Natural killer cell (primary cell): ENCODE data around the gene SLC6A19. TPM values are rescaled to one million over a fixed set of nuclear protein-coding genes. Genes with fewer than 3 reads are reported as not detected.

ENCODE experiments used
- ATAC-seq, 3 donors: fragments of 150-1000 bp in 2 of 3; fragments of 200-7000 bp in 1 of 3; cut with Tn5 transposase; 1 replicate in 1 of 3; 2 replicates in 2 of 3; pipeline ENCODE4 v1.10.0; 2021; ENCODE audit warnings: mild to moderate bottlenecking in 2 of 3, moderate library complexity in 2 of 3
- DNase-seq, 2 donors: peaks; one replicate each; pipeline versions ENCODE4 v3.0.0 to v3.0.0-alpha.2; 2013 to 2021; ENCODE audit warnings: mixed read lengths in 1 of 2
- H3K27ac ChIP-seq: one replicate; pipeline ENCODE4 v1.5.1; 2013; ENCODE audit warnings: mild to moderate bottlenecking, low read length
- H3K27me3 ChIP-seq: one replicate; pipeline ENCODE4 v1.6.1; 2013; ENCODE audit warnings: low read length; ENCODE audit not compliant: control insufficient read depth, insufficient read depth
- H3K36me3 ChIP-seq: one replicate; pipeline ENCODE4 v1.6.1; 2013; ENCODE audit warnings: low read length; ENCODE audit not compliant: control insufficient read depth, insufficient read depth
- H3K4me1 ChIP-seq: one replicate; pipeline ENCODE4 v1.6.1; 2013; ENCODE audit warnings: low read length; ENCODE audit not compliant: control insufficient read depth, insufficient read depth
- H3K4me3 ChIP-seq: one replicate; pipeline ENCODE4 v1.5.1; 2013; ENCODE audit warnings: low read length
- H3K9me3 ChIP-seq: one replicate; pipeline ENCODE4 v1.6.1; 2013; ENCODE audit warnings: low read length; ENCODE audit not compliant: control insufficient read depth, insufficient read depth
- H3K27ac Mint-ChIP-seq, 2 donors: one replicate each; pipeline ENCODE4 v1.8.0; 2022; ENCODE audit warnings: mild to moderate bottlenecking in 2 of 2, mixed read lengths in 2 of 2, moderate library complexity in 1 of 2
- H3K27me3 Mint-ChIP-seq, 2 donors: one replicate each; pipeline ENCODE4 v1.8.0; 2022; ENCODE audit warnings: low read depth in 2 of 2, mixed read lengths in 2 of 2
- H3K36me3 Mint-ChIP-seq: one replicate; pipeline ENCODE4 v1.8.0; 2022; ENCODE audit warnings: mixed read lengths
- H3K4me1 Mint-ChIP-seq, 2 donors: one replicate each; pipeline ENCODE4 v1.8.0; 2022; ENCODE audit warnings: mixed read lengths in 2 of 2
- H3K4me3 Mint-ChIP-seq: one replicate; pipeline ENCODE4 v1.8.0; 2022; ENCODE audit warnings: mild to moderate bottlenecking, moderate library complexity, mixed read lengths
- H3K9me3 Mint-ChIP-seq, 2 donors: one replicate each; pipeline ENCODE4 v1.8.0; 2022; ENCODE audit warnings: mixed read lengths in 2 of 2
- CTCF ChIP-seq: fragments of 200-600 bp; IDR thresholded peaks from one replicate; pipeline ENCODE4 v1.8.0; 2022; ENCODE audit warnings: antibody characterized with exemption
- WGBS: methylation state at CpG from one replicate; pipeline ENCODE4 v1.1.7; 2013; ENCODE audit warnings: missing lambda C conversion rate; ENCODE audit not compliant: insufficient coverage; 5-methylcytosine and 5-hydroxymethylcytosine counted together
- intact Hi-C: fragments of 100-400 bp; cut with micrococcal nuclease; formaldehyde crosslinking; loops from one replicate; pipeline ENCODE4 v1.14.2; 2022
- total RNA-seq, 4 donors: library from RNA; stranded (reverse); fragments of 120-200 nt in 1 of 4; gene quantifications; one replicate each; pipeline versions ENCODE4 v1.2.3 to v1.2.4, GENCODE V29; 2013 to 2022

SLC6A19 gene
- total RNA-seq, 3 donors from 2014 or later (not counting 1 experiment from before 2014, with no cell fraction given): not detected

- ATAC-seq (no peak), DNase-seq (peak in 1 of 2 donors; percentile 20)
- Histone ChIP-seq H3K27me3 (no peaks in the 10 kb centered on the region), H3K36me3 (no peaks in the 10 kb centered on the region), H3K27ac (no peak overlapping the region), H3K9me3 (no peaks in the 10 kb centered on the region), H3K4me1 (no peaks in the 10 kb centered on the region), H3K4me3 (no peak overlapping the region)
- no peaks in the 10 kb centered on the region for H3K4me1 Mint-ChIP-seq
- TF ChIP-seq CTCF: no peak
- 73% methylated on average over 26 of the region's 26 CpGs for WGBS
- peaks cover 1 to 5% of the 10 kb centered on the region in 2 donors for H3K27me3 Mint-ChIP-seq
- H3K9me3 Mint-ChIP-seq: no peaks in the 10 kb centered on the region
- intact Hi-C loops: no loop called here
- no peak overlapping the region for H3K4me3 Mint-ChIP-seq
- H3K27ac Mint-ChIP-seq: no peak overlapping the region
- no peaks in the 10 kb centered on the region for H3K36me3 Mint-ChIP-seq
Observed at GRCh38 chr5:1199649-1200494, 1.5 kb upstream of the SLC6A19 start.

DNA sequence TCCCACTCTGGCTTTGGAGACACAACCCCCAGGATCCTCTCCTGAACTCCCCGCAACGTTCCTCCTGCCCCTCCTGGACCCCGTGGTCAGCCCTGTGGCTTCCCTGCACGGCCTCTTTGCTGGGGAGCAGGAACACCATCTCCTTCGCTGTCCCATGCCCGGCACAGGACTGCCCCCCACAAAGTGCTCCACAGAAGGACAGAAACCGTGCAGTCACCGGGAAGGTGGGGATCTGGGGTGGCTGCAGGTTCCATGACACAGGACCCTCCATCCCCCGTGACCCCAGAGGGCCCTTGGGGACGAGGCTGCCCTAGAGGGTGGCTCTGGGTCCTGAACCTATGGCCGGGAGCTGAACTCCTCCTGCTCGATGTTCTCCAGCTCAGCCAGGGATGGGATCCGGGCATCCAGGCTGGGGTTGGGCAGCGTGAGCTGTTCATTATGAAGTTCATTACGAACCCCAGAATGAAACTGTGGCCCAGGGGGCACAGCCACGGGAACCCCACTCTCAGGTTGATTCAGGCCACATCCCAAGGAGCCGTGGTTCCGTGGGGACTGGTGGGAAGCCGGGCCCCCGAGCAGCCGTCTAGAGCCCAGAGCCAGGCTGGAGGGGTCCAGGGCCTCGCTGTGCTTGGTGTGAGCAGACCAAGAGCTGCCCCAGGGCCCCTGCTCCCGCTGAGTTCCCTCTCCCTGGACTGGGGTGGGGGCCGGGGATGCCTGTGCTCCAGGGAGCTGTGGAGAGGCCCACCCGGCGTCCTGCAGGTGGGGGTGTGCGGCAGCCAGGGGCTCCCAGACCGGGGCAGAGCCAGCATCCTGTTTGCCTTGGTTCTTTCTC is 684 bp upstream of the SLC6A19 start:
- Mint-ChIP-seq H3K36me3 (no peaks in the 10 kb centered on the region), H3K27ac (no peak overlapping the region), H3K9me3 (no peaks in the 10 kb centered on the region), H3K4me1 (no peaks in the 10 kb centered on the region), H3K4me3 (no peak overlapping the region), H3K27me3 (peaks cover 5 to 8% of the 10 kb centered on the region in 2 donors)
- Histone ChIP-seq H3K4me3 (no peak overlapping the region), H3K9me3 (no peaks in the 10 kb centered on the region), H3K27me3 (no peaks in the 10 kb centered on the region), H3K27ac (no peak overlapping the region), H3K36me3 (no peaks in the 10 kb centered on the region), H3K4me1 (no peaks in the 10 kb centered on the region)
- DNase-seq: no peak
- no peak for ATAC-seq
- TF ChIP-seq CTCF: no peak
- intact Hi-C loops: no loop called here
- WGBS: 75% methylated on average over 28 of the region's 28 CpGs

DNA sequence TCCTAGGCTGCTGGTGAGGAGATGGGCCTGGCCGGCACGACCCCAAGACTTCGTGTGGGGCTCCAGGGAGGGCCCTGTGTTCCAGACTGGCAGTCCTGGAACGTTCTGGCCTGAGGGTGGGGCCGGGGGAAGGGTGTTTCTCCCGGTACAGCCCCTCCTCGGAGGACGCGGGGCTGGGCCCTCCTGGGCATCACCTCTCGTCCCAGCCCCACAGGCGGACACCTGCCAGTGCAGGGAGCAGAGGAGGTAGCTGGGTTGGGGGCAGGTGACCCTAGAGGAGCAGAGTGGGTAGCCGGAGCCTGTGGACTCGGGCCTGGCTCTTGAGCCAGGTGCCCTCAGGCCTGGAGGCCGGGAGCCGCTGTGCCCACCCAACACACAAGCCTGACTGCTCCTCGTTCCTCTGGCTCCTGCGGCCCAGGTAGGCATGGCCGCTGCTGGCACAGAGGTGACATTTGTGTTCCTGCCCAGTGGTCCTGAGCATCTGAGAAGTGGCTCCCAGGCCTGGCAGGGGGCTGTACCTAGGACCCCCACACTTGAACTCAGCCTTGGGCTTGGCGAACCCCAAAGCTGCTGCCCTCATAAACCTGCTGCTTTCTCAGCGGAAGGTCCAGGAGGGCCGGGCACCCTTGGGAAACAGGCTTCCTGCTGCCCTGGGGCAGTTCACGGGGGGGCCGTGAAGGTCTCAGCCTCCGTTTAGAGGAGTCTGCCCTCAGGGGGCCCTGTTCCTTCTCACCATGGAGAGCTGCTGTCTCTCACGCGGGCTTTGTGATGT is 817 bp downstream of the SLC6A19 start:
- Mint-ChIP-seq H3K4me1 (no peaks in the 10 kb centered on the region), H3K27me3 (peaks cover 4 to 8% of the 10 kb centered on the region in 2 donors), H3K27ac (no peak overlapping the region), H3K9me3 (no peaks in the 10 kb centered on the region), H3K36me3 (no peaks in the 10 kb centered on the region), H3K4me3 (no peak overlapping the region)
- no peaks in the 10 kb centered on the region for H3K36me3 ChIP-seq
- H3K4me1 ChIP-seq: no peaks in the 10 kb centered on the region
- intact Hi-C loops: no loop called here
- H3K9me3 ChIP-seq: no peaks in the 10 kb centered on the region
- ATAC-seq: no peak
- H3K27ac ChIP-seq: no peak overlapping the region
- 82% methylated on average over 26 of the region's 26 CpGs for WGBS
- no peak for TF ChIP-seq CTCF
- no peak for DNase-seq
- H3K27me3 ChIP-seq: no peaks in the 10 kb centered on the region
- H3K4me3 ChIP-seq: no peak overlapping the region
